ENCODE measurements around the gene SLC13A5. TPM values are rescaled to one million over a fixed set of nuclear protein-coding genes. Genes with fewer than 3 reads are reported as not detected.

SLC13A5 gene
- total RNA-seq, 4 donors from 2014 or later = 0.29 to 2.3 (median 1.3) TPM

DNA sequence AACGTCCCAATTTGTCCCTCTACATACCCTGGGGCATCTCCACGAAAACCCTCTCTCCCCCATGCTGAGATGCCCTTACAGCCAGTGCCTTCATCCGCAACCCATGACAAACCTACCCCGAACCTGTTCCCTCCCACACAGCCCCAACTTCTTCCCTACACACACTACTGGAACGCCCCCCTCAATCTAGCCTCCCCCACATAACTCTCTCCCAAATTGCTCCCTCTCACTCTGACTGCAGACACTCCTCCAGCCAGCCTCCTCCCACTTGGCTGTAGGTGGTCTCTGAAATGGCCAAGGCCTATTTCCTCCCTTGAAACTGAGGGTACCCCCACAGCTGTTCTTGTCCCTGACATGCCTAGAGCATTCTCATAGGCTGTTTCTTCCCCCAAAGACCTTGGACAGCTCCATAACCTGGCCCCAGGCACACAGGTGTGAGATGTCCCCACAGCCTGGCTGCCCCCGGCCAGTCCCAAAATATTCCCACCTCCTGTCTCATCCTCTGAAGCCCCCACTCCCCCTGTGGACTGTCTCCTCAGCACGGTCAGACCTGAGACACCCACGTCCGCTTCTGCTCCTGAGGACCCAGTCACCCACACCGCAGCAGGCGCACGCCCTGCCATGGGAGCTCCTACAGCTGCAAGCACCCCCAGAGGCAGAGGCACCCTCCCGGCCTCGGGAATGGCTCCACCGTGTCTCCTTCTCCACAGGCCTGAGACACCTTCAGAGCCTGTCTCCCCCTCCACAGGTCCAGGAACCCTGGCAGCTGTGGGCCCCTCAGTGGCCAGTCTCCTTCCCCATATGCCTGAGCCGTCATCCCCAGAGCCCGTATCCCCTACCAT is 76.3 kb downstream of the SLC13A5 start:
- DNase-seq = no peak
- TF ChIP-seq, protein P1, sequence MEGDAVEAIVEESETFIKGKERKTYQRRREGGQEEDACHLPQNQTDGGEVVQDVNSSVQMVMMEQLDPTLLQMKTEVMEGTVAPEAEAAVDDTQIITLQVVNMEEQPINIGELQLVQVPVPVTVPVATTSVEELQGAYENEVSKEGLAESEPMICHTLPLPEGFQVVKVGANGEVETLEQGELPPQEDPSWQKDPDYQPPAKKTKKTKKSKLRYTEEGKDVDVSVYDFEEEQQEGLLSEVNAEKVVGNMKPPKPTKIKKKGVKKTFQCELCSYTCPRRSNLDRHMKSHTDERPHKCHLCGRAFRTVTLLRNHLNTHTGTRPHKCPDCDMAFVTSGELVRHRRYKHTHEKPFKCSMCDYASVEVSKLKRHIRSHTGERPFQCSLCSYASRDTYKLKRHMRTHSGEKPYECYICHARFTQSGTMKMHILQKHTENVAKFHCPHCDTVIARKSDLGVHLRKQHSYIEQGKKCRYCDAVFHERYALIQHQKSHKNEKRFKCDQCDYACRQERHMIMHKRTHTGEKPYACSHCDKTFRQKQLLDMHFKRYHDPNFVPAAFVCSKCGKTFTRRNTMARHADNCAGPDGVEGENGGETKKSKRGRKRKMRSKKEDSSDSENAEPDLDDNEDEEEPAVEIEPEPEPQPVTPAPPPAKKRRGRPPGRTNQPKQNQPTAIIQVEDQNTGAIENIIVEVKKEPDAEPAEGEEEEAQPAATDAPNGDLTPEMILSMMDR (IDR thresholded peaks at IDR 0.05) = no peak
- TF ChIP-seq POLR2A (IDR thresholded peaks at IDR 0.05) = no peak
- WGBS, 2 donors = 79 to 90% methylated on average over 6 to 14 of the region's 17 CpGs

DNA sequence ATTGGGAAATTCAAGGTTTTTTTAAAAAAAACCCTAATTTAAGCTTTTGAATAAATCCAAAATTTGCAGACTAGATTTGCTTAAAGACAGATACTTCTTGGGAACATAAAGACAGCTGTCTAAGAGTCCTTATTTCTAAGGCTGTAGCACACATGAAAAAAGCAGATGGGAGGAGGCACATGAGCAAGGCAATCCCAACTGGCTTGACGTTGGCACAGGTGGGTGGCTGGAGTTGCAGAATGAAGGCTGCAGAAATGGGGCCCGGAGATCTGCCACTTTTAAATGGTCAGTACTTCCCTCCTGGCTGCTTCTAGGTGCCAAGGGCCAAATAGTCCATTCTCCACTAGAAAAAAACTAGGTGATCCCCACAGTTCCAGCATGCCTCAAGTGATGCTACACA is 77.1 kb downstream of the SLC13A5 start:
- DNase-seq = no peak
- H3K27ac ChIP-seq = no peak overlapping the region
- intact Hi-C loops (cut with DNase I) = loop anchor here (10.0 kb wide), 1 partner anchor 171 kb away; no protein-coding TSS in a partner anchor
- 50 to 77% methylated on average over 2 of the region's 2 CpGs for WGBS, 2 donors
- no peak overlapping the region for H3K4me3 ChIP-seq
- H3K4me1 ChIP-seq = peaks cover 16 to 31% (median 19%) of the 10 kb centered on the region in 3 donors
- no peaks in the 10 kb centered on the region for H3K9me3 ChIP-seq
- no peaks in the 10 kb centered on the region for H3K27me3 ChIP-seq
- TF ChIP-seq, protein P1 (IDR thresholded peaks at IDR 0.05) = no peak
- TF ChIP-seq POLR2A (IDR thresholded peaks at IDR 0.05) = no peak
- H3K36me3 ChIP-seq = peaks cover 0 to 41% (median 3%) of the 10 kb centered on the region in 3 donors

More for the DNA sequence above, 76.3 kb downstream of the SLC13A5 start:
- H3K36me3 ChIP-seq = peaks cover 0 to 33% (median 0%) of the 10 kb centered on the region in 3 donors
- H3K4me1 ChIP-seq = peaks cover 19 to 36% (median 22%) of the 10 kb centered on the region in 3 donors
- H3K27ac ChIP-seq = no peak overlapping the region
- no peaks in the 10 kb centered on the region for H3K9me3 ChIP-seq
- H3K4me3 ChIP-seq = no peak overlapping the region
- no peaks in the 10 kb centered on the region for H3K27me3 ChIP-seq
- intact Hi-C loops (cut with DNase I) = loop anchor here (10.0 kb wide), 1 partner anchor 172 kb away; no protein-coding TSS in a partner anchor

Small RNAs within 50 kb of the gene (small RNA-seq; reads per million reads assigned to genes)
- 0 reads per million in 4 donors for gene AC004706.2
- 0.42 to 1.1 (median 0.77) reads per million in 4 donors for gene MIR4520-1

Other genes starting within 250 kb of the SLC13A5 start
- 10 to 100 TPM; 14.0 to 33.4 (median 21.5) TPM for gene PITPNM3, start 156.8 kb downstream of the SLC13A5 start, total RNA-seq
- 10 to 100 TPM in 3 of 4 donors, 1 to 10 TPM in 1; 8.1 to 17.4 (median 11.4) TPM for gene KIAA0753, start 72.7 kb downstream of the SLC13A5 start, total RNA-seq
- gene TXNDC17, start 72.3 kb downstream of the SLC13A5 start, total RNA-seq = 100 to 1,000 TPM; 446 to 796 (median 696) TPM
- gene MED31, start 61.8 kb downstream of the SLC13A5 start, total RNA-seq = 10 to 100 TPM in 2 of 4 donors, 1 to 10 TPM in 2; 5.5 to 18.9 (median 12.5) TPM
- gene C17orf100, start 61.6 kb downstream of the SLC13A5 start, total RNA-seq = 1 to 10 TPM in 1 of 4 donors, under 1 TPM in 2, not detected in 1; 0.27 to 1.5 (median 0.57) TPM
- 10 to 100 TPM in 3 of 4 donors, 1 to 10 TPM in 1; 6.9 to 24.0 (median 15.5) TPM for gene XAF1, start 42.7 kb upstream of the SLC13A5 start, total RNA-seq
- gene FBXO39, start 62.8 kb upstream of the SLC13A5 start, total RNA-seq = 1 to 10 TPM in 3 of 4 donors, under 1 TPM in 1; 0.48 to 2.9 (median 1.9) TPM
- gene TEKT1, start 118.4 kb upstream of the SLC13A5 start, total RNA-seq = not detected